Measurements from ENCODE around the gene PDLIM1. TPM values are rescaled to one million over a fixed set of nuclear protein-coding genes. Genes with fewer than 3 reads are reported as not detected.

PDLIM1 gene
- total RNA-seq, 2 donors from 2014 or later, result 126 to 130 TPM

DNA sequence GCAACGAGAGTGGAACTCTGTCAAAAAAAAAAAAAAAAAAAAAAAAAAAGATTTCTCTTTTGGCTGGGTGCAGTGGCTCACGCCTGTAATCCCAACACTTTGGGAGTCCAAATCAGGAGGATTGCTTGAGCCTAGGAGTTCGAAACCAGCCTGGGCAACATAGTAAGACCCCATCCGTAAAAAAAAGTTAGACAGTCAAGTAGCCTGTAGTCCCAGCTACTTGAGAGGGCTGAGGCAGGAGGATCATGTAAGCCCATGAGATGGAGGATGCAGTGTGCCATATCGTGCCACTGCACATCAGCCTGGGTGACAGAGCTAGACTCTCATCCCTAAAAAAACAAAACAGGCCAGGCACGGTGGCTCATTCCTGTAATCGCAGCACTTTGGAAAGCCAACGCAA lies 25.2 kb downstream of the PDLIM1 start:
- Histone ChIP-seq H3K36me3 (peaks cover 40% of the 10 kb centered on the region), H3K27ac (peak overlapping the region; percentile 86 to 91), H3K4me1 (peaks cover 0 to 82% of the 10 kb centered on the region in 2 donors), H3K9me3 (no peaks in the 10 kb centered on the region), H3K27me3 (no peaks in the 10 kb centered on the region), H3K4me3 (no peak overlapping the region)
- TF ChIP-seq, protein P1, sequence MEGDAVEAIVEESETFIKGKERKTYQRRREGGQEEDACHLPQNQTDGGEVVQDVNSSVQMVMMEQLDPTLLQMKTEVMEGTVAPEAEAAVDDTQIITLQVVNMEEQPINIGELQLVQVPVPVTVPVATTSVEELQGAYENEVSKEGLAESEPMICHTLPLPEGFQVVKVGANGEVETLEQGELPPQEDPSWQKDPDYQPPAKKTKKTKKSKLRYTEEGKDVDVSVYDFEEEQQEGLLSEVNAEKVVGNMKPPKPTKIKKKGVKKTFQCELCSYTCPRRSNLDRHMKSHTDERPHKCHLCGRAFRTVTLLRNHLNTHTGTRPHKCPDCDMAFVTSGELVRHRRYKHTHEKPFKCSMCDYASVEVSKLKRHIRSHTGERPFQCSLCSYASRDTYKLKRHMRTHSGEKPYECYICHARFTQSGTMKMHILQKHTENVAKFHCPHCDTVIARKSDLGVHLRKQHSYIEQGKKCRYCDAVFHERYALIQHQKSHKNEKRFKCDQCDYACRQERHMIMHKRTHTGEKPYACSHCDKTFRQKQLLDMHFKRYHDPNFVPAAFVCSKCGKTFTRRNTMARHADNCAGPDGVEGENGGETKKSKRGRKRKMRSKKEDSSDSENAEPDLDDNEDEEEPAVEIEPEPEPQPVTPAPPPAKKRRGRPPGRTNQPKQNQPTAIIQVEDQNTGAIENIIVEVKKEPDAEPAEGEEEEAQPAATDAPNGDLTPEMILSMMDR (IDR thresholded peaks at IDR 0.05), result no peak
- peak; percentile 42 for DNase-seq (ENCODE audit: low spot score)

DNA sequence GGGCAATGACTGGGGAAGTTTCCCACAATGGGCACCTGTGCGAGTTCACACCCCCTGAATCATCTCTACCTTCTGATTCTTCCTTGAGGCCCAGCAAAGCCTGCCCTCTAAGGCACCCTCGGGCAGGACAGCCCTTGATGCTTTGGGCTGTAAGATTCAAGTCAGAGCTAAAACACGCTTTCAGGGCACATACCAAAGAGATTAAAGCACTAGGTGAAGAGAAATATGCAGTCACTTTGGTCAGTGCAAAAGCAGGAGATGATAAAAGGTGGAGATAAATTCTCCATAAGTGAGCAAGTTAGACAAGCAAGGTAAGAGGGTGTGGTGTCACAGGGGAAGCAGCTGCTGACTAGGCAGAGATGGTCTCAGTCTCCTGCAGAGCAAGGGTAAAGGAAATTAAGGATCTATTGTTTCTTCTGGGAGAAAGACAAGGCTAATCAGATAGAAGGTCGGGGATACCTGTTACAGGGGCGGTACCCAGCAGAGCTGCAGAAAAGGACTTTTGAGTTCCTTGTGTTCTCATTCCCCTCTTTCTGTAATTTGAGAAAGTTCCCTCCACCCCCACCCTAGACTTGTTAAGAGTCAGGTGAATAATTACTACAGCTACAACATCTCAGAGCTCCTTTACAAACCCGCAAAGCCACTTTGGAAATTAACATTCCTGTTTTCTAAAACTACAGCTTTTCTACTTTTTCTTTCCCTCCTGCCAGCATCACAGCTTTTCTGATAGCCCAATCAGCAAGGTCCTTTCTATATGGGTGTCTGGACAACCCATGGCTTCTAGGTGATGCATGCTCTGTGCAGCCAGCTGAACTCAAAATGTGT lies 26.4 kb downstream of the PDLIM1 start:
- peaks cover 0 to 89% of the 10 kb centered on the region in 2 donors for H3K4me1 ChIP-seq
- TF ChIP-seq, protein P1 (IDR thresholded peaks at IDR 0.05), result no peak
- no peak overlapping the region for H3K4me3 ChIP-seq
- no peak for DNase-seq (ENCODE audit: low spot score)
- no peaks in the 10 kb centered on the region for H3K9me3 ChIP-seq
- peaks cover 40% of the 10 kb centered on the region for H3K36me3 ChIP-seq
- H3K27ac ChIP-seq, result peak overlapping the region in 1 of 2 donors; percentile 0
- no peaks in the 10 kb centered on the region for H3K27me3 ChIP-seq

DNA sequence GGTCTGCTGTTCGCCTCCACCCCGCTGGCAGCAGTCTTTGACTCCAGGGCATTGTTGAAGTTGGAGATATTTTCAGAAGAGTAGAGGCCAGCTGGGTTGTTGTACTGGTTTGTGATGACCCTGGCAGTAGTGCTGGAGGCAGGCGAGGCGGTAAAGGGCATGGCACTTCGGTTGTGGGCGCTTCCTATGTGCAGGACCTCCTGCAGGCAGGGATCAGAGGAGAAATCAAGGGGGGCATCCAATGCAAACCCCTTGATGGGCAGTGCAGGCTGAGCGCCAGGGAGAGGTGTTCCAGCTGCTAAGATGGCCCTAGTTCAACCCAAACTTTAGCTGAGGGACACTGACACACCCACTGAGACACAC lies 27.0 kb downstream of the PDLIM1 start:
- no peak overlapping the region for H3K27ac ChIP-seq
- H3K4me1 ChIP-seq, result peaks cover 0 to 84% of the 10 kb centered on the region in 2 donors
- peaks cover 43% of the 10 kb centered on the region for H3K36me3 ChIP-seq
- H3K4me3 ChIP-seq, result no peak overlapping the region
- DNase-seq (ENCODE audit: low spot score), result peak; percentile 53
- no peaks in the 10 kb centered on the region for H3K9me3 ChIP-seq
- H3K27me3 ChIP-seq, result no peaks in the 10 kb centered on the region
- TF ChIP-seq, protein P1 (IDR thresholded peaks at IDR 0.05), result no peak

DNA sequence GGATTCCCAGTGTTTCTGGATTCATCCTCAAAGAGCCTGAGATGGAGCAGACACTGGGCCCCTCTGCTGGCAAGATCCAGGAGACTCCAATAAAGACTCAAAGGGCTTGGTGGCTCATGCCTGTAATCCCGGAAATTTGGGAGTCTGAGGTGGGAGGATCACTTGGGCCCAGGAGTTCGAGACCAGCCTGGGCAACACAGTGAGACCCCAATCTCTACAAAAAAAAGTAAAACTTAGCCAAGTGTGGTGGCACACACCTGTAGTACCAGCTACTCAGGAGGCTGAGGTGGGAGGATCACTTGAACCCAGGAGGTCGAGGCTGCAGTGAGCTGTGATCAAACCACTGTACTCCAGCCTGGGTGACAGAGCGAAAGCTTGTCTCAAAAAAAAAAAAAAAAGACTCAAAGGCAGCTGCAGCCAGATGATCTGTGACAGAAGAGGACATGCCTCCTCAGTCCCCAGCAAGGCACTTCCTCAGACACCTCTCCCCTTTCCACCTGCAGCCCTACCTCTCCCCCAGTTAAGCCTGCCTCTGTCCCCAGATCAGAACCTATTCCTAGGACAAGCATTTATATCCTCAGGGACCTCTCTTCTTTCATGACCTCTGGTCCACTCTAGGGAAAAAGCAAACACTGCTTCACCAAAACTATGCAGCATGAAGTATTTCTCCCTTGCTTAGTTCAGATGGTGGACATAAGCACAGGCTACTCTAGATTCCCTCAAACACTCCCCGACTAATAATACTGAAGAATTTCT lies 27.9 kb downstream of the PDLIM1 start:
- Histone ChIP-seq H3K27me3 (no peaks in the 10 kb centered on the region), H3K27ac (no peak overlapping the region), H3K4me1 (peaks cover 0 to 75% of the 10 kb centered on the region in 2 donors), H3K4me3 (no peak overlapping the region), H3K9me3 (no peaks in the 10 kb centered on the region), H3K36me3 (peaks cover 45% of the 10 kb centered on the region)
- TF ChIP-seq, protein P1 (IDR thresholded peaks at IDR 0.05), result no peak
- DNase-seq (ENCODE audit: low spot score), result peak; percentile 34

DNA sequence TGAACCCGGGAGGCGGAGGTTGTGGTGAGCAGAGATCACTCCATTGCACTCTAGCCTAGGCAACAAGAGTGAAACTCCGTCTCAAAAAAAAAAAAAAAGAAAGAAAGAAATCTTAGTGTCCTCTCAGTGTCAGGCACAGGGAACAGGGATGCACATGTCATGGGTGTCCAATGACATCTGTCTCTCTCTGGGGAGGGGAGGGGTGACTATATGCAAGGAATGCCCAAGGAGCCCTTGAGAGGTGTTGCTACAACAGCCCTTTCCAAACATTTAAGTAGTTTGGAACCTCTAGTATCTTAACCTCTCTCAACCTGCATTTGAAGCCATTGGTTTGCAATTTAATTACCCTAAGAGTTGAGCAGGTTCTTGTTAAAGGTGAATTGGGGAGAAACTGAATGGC lies 28.9 kb downstream of the PDLIM1 start:
- TF ChIP-seq, protein P1 (IDR thresholded peaks at IDR 0.05), result no peak
- no peak overlapping the region for H3K4me3 ChIP-seq
- H3K4me1 ChIP-seq, result peaks cover 0 to 65% of the 10 kb centered on the region in 2 donors
- H3K36me3 ChIP-seq, result peaks cover 52% of the 10 kb centered on the region
- H3K27ac ChIP-seq, result peak overlapping the region in 1 of 2 donors; percentile 73
- DNase-seq (ENCODE audit: low spot score), result peak; percentile 47
- no peaks in the 10 kb centered on the region for H3K27me3 ChIP-seq
- H3K9me3 ChIP-seq, result no peaks in the 10 kb centered on the region

Measured in right atrium auricular region (tissue), 2 donors.